ENCODE results near the gene NCOA7. TPM values are rescaled to one million over a fixed set of nuclear protein-coding genes. Genes with fewer than 3 reads are reported as not detected.

Gene NCOA7
- total and polyA plus RNA-seq, 11 donors = 3.8 to 23.1 (median 8.2) TPM

DNA sequence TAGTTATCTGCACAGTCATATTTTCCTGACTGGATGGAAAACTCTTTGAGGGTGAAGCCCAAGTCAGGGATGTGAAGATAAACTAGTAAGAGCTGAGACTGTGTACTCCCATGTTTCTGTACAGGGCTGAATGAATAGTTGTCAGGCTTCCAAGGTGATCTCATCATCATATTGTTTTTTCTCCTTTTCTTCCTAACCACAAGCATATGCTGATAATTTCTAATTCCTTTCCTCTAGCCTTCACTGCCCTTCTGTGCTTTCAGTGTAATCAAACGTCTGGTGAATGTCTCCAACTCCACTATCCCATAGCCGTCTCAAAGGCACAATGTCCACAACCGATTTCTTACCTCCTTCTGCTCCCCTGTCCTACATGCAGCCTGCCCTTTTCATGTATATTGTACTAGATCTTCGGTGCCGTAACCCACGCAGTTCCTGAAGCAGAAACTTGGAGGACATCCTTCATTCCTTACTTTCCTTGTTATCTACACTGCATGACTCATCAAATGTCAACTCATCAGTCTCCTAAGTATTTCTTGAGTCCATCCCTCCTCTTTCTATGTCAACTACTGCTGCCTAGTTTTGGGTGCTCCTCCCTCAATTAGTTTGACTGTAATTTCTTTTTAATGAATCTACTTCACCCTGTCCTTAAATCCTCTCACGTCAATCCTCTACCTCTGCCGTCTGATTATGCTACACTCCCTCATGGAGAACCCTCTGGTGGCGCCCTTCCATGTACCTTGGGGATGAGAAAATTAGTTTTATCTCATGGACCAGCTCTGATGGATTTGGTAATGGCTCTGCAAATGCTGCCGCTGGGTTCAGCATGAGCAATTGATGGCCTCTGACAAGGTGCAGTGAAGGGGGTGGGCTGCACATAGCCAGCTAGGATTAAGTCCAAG is 21.9 kb downstream of the NCOA7 start:
- Histone ChIP-seq H3K27me3 (no peaks in the 10 kb centered on the region), H3K4me1 (peaks cover 0 to 85% (median 38%) of the 10 kb centered on the region in 12 donors), H3K36me3 (peaks cover 0 to 8% (median 0%) of the 10 kb centered on the region in 9 donors), H3K27ac (peak overlapping the region in 10 of 12 donors; percentile 45 to 73 (median 59)), H3K9me3 (no peaks in the 10 kb centered on the region), H3K4me3 (peak overlapping the region in 3 of 12 donors; percentile 4 to 32 (median 8))
- TF ChIP-seq, protein P1, sequence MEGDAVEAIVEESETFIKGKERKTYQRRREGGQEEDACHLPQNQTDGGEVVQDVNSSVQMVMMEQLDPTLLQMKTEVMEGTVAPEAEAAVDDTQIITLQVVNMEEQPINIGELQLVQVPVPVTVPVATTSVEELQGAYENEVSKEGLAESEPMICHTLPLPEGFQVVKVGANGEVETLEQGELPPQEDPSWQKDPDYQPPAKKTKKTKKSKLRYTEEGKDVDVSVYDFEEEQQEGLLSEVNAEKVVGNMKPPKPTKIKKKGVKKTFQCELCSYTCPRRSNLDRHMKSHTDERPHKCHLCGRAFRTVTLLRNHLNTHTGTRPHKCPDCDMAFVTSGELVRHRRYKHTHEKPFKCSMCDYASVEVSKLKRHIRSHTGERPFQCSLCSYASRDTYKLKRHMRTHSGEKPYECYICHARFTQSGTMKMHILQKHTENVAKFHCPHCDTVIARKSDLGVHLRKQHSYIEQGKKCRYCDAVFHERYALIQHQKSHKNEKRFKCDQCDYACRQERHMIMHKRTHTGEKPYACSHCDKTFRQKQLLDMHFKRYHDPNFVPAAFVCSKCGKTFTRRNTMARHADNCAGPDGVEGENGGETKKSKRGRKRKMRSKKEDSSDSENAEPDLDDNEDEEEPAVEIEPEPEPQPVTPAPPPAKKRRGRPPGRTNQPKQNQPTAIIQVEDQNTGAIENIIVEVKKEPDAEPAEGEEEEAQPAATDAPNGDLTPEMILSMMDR (IDR thresholded peaks at IDR 0.05) = no peak
- no peak for TF ChIP-seq POLR2A (IDR thresholded peaks at IDR 0.05)
- WGBS, 4 donors = 58 to 69% (median 67%) methylated on average over 10 of the region's 10 CpGs
- peak; percentile 25 to 89 (median 86) for ATAC-seq
- intact Hi-C loops (cut with DNase I) = no loop called here
- no peak for DNase-seq

DNA sequence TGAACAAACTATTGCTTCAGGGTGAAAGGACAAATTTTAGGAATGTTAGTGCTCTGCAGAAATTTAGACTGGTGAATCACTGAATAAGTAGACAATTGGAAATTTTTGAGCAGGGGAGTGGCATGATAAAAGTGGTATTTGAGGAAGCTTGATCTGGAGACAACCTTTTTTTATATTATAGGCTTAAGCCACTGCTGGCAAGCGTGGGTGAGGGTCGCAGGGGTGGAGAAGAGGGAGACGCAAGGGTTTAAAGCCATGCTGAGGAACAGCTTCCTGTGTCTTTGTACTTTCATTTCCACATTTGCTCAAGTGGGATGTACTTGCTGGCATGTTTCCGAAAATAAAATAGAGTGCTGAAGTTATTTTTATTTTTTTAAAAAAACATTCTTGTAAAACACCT is 23.7 kb downstream of the NCOA7 start:
- H3K4me3 ChIP-seq = peak overlapping the region in 4 of 12 donors; percentile 0 to 26 (median 6)

DNA sequence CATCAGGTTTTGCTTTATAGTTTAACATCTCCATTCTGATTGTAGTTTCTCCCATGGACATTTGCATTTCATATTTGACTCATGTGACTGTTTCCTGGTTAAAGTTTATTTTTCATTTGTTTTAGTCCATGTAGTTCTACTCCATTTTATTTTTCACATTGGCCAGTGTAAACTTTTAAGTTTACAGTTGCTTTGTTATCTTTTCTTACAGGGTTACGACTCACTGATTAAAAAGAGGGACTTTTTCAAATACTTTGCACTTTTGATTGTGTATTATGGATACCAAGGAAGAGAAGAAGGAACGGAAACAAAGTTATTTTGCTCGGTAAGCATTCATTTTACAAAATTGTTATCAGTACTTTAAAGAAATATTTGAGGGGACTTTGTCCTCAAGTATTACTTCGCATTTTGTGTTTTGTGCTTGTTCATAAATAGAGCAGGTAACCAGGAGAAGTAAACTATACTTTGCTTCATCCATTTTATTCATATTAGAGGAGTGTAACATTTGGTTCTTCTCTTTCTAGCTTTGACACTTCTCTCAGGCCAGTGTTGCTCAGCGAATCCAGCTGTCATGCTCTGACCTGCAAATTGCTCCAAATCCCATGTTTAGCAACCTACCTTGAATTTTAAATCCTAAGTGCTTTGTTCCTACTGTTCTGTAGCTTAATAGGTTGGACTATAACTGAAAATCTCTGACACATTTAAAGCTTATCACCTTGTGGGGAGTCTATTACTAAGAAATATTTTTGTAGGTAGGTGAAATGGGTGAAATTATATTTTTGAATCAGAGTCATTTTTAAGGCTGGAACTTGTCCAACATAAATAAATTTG is 24.5 kb downstream of the NCOA7 start:
- H3K27ac ChIP-seq = peak overlapping the region in 10 of 12 donors; percentile 0 to 77 (median 33)
- intact Hi-C loops (cut with DNase I) = no loop called here
- peaks cover 0 to 98% (median 48%) of the 10 kb centered on the region in 12 donors for H3K4me1 ChIP-seq
- no peaks in the 10 kb centered on the region for H3K9me3 ChIP-seq
- H3K27me3 ChIP-seq = no peaks in the 10 kb centered on the region
- TF ChIP-seq, protein P1 (IDR thresholded peaks at IDR 0.05) = no peak
- TF ChIP-seq POLR2A (IDR thresholded peaks at IDR 0.05) = no peak
- ATAC-seq (no peak), DNase-seq (no peak)
- peak overlapping the region in 3 of 12 donors; percentile 6 to 26 (median 6) for H3K4me3 ChIP-seq
- WGBS, 4 donors = 58 to 68% (median 61%) methylated on average over 5 of the region's 5 CpGs
- peaks cover 0 to 12% (median 0%) of the 10 kb centered on the region in 9 donors for H3K36me3 ChIP-seq

More for the DNA sequence above, 23.7 kb downstream of the NCOA7 start:
- Histone ChIP-seq H3K27ac (peak overlapping the region in 9 of 12 donors; percentile 0 to 77 (median 36)), H3K36me3 (peaks cover 0 to 8% (median 0%) of the 10 kb centered on the region in 9 donors), H3K4me1 (peaks cover 0 to 99% (median 47%) of the 10 kb centered on the region in 12 donors), H3K27me3 (no peaks in the 10 kb centered on the region), H3K9me3 (no peaks in the 10 kb centered on the region)
- no peak for ATAC-seq
- no peak for TF ChIP-seq POLR2A (IDR thresholded peaks at IDR 0.05)
- intact Hi-C loops (cut with DNase I) = no loop called here
- DNase-seq = no peak
- 39 to 44% (median 39%) methylated on average over 4 of the region's 4 CpGs for WGBS, 4 donors

DNA sequence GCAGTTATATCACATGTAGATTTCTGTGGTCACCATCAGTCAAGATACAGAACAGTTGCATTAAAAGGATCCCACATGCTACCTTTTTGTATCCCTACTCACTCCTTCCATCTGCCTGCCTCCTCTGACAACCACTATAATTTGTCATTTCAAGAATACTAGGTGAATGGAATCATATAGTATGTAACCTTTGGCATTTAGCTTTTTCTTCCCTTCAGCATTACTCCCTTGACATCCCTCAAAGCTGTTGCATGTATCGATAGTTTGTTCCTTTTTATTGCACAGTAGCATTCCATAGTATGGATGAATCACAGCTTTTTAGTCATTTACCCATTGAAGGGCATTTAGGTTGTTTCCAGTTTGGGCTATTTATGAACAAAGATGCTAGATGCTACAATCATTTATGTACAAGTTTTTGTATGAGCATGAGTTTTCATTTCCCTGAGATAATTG is 26.1 kb downstream of the NCOA7 start:
- Histone ChIP-seq H3K27ac (peak overlapping the region in 1 of 12 donors; percentile 62), H3K9me3 (no peaks in the 10 kb centered on the region), H3K27me3 (no peaks in the 10 kb centered on the region), H3K36me3 (peaks cover 0 to 18% (median 0%) of the 10 kb centered on the region in 9 donors), H3K4me3 (no peak overlapping the region), H3K4me1 (peaks cover 0 to 94% (median 49%) of the 10 kb centered on the region in 12 donors)
- ATAC-seq = no peak
- 79 to 95% (median 92%) methylated on average over 1 of the region's 1 CpG for WGBS, 4 donors
- intact Hi-C loops (cut with DNase I) = no loop called here
- no peak for TF ChIP-seq POLR2A (IDR thresholded peaks at IDR 0.05)
- TF ChIP-seq, protein P1 (IDR thresholded peaks at IDR 0.05) = no peak
- DNase-seq = no peak

Data from heart left ventricle (tissue), 16 donors.